OCI-LY3 (cell line): ENCODE results near the gene TMPRSS3.

Experiments used
- H2AFZ ChIP-seq: fragments of 200-600, 300-600 bp; shearing (Covaris generic); 2 replicates; pipeline ENCODE4 v1.6.0; 2014; ENCODE audit warnings: antibody characterized with exemption, low read depth, low read length
- H3K27ac ChIP-seq: fragments of 200-600, 300-600 bp; sonication (generic); 2 replicates; pipeline ENCODE4 v1.5.1; 2014; ENCODE audit warnings: mild to moderate bottlenecking, low read length, moderate library complexity, mixed read lengths
- H3K27me3 ChIP-seq: fragments of 200-600, 300-600 bp; sonication (generic); 2 replicates; pipeline ENCODE4 v1.6.1; 2014; ENCODE audit warnings: low read depth, low read length, mixed read lengths
- H3K36me3 ChIP-seq: fragments of 200-600, 300-600 bp; sonication (generic); replicated peaks from 2 replicates; pipeline ENCODE3; 2014; ENCODE audit warnings: low read depth, low read length, mixed read lengths
- H3K4me1 ChIP-seq: fragments of 300-600, 200-600 bp; sonication (generic); 2 replicates; pipeline ENCODE4 v1.6.1; 2014; ENCODE audit warnings: low read length, mixed read lengths
- H3K4me2 ChIP-seq: fragments of 200-600, 300-600 bp; sonication (generic); 2 replicates; pipeline ENCODE4 v1.6.1; 2014; ENCODE audit warnings: low read length, mixed read lengths
- H3K4me3 ChIP-seq: fragments of 300-600, 200-600 bp; sonication (generic); 2 replicates; pipeline ENCODE4 v1.5.1; 2014; ENCODE audit warnings: antibody characterized with exemption, mild to moderate bottlenecking, low read length, moderate library complexity
- H3K79me2 ChIP-seq: fragments of 300-600, 200-600 bp; shearing (Covaris generic); 2 replicates; pipeline ENCODE4 v1.6.1; 2014; ENCODE audit warnings: mild to moderate bottlenecking, low read length, mixed read lengths
- H3K9ac ChIP-seq: fragments of 300-600, 200-600 bp; shearing (Covaris generic); 2 replicates; pipeline ENCODE4 v1.6.0; 2014; ENCODE audit warnings: mild to moderate bottlenecking, low read length, moderate library complexity
- H3K9me3 ChIP-seq: fragments of 200-600, 300-600 bp; shearing (Covaris generic); 2 replicates; pipeline ENCODE4 v1.6.1; 2014; ENCODE audit warnings: low read length, mixed read lengths; ENCODE audit not compliant: insufficient read depth
- H4K20me1 ChIP-seq: fragments of 200-600, 300-600 bp; sonication (generic); 2 replicates; pipeline ENCODE4 v1.6.1; 2016; ENCODE audit warnings: low read length, mixed read lengths; ENCODE audit not compliant: insufficient read depth
- EZH2phosphoT487 ChIP-seq: fragments of 200-600 bp; shearing (Covaris generic); IDR thresholded peaks from 2 replicates; pipeline ENCODE4 v1.6.1; 2018; ENCODE audit warnings: antibody characterized with exemption, mixed run types, low read depth
- TF ChIP-seq, protein P1 (sequence below): fragments of 200-600, 300-600 bp; sonication (generic); IDR thresholded peaks from 2 replicates; pipeline ENCODE4 v1.5.1; 2014; ENCODE audit warnings: antibody characterized with exemption, low read length, low read depth

Gene TMPRSS3

DNA sequence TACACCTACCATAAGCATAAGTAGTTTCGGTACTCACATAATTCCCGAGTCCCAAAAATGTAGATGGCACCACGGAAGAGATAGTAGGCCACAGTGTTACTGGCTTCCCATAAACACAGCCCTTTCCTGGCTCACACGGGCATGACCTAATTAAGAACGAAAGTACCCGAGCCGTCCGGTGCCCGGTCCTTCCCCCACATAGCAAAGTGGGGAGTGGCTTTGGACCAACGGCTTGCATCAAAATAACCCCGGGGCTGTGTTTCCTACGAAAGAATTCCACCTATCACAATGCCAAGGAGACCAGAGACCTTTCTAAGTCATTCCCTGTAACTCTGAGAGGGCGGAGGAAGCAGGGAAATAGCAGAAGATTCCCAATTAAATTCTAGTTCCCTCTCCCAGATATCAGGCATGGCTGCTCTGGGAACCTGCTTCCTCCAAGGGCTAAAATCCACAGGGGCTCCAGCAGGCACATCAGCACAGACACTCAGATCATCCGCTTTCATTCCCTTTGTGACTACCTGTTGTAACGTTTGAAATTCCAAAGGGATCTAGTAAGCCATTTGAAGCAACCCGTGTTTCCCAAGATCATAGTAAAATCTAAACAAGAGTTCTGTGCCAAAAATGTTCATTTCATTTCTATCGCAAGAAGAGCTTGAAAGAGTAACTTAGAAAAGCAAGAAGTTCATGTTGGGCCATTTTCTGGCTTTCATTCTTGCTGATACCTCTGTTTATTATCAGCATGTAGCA is at the start of gene TMPRSS3:
TMPRSS3 (minus strand) TSS at position 148 of the 747 bp plus-strand sequence. CDS start 635 bp downstream, outside the sequence.
- Histone ChIP-seq H3K4me3 (no peak within 1 kb of the TSS), H3K4me2 (no peak within 1 kb of the TSS), H3K4me1 (no peaks in the 10 kb centered on the region), H3K9me3 (no peaks in the 10 kb centered on the region), H3K27ac (no peak within 1 kb of the TSS), H4K20me1 (no peaks in the 10 kb centered on the region), H3K9ac (no peak within 1 kb of the TSS), H3K79me2 (no peaks in the 10 kb centered on the region), H3K27me3 (0 out of 2 replicates have a peak, but pooled peaks cover 8% of the 10 kb centered on the region), H2AFZ (no peak within 1 kb of the TSS), H3K36me3 (no peaks in the 10 kb centered on the region)
- TF ChIP-seq, protein P1, sequence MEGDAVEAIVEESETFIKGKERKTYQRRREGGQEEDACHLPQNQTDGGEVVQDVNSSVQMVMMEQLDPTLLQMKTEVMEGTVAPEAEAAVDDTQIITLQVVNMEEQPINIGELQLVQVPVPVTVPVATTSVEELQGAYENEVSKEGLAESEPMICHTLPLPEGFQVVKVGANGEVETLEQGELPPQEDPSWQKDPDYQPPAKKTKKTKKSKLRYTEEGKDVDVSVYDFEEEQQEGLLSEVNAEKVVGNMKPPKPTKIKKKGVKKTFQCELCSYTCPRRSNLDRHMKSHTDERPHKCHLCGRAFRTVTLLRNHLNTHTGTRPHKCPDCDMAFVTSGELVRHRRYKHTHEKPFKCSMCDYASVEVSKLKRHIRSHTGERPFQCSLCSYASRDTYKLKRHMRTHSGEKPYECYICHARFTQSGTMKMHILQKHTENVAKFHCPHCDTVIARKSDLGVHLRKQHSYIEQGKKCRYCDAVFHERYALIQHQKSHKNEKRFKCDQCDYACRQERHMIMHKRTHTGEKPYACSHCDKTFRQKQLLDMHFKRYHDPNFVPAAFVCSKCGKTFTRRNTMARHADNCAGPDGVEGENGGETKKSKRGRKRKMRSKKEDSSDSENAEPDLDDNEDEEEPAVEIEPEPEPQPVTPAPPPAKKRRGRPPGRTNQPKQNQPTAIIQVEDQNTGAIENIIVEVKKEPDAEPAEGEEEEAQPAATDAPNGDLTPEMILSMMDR: no peak
- TF ChIP-seq EZH2phosphoT487: no peak

DNA sequence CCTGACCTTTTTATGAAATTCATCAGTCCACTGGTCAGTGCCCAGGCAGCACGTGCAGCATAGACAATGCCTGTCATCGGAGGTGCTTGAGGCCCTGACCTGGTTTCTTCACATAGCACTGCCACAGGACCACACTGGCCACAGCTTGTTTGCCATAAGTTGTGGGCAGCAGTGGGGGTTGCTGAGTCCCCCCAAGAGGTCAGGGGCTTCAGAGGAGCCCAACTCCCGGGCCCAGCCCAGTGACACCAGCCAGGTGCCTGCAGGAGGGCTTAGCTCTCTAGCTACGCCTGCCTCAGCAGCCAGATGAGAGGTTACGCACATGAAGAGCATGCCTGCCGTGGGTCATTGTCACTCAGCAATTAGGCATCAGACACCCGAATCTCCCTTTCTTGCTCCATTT is 49.5 kb upstream of the TMPRSS3 start:
- H3K4me3 ChIP-seq: no peak overlapping the region
- H3K27ac ChIP-seq: no peak overlapping the region
- H3K36me3 ChIP-seq: no peaks in the 10 kb centered on the region
- H4K20me1 ChIP-seq: no peaks in the 10 kb centered on the region
- H3K27me3 ChIP-seq: no peaks in the 10 kb centered on the region
- no peaks in the 10 kb centered on the region for H3K79me2 ChIP-seq
- no peak overlapping the region for H3K4me2 ChIP-seq
- no peak overlapping the region for H3K9ac ChIP-seq
- TF ChIP-seq, protein P1: no peak
- TF ChIP-seq EZH2phosphoT487: no peak
- H3K4me1 ChIP-seq: peaks cover 11% of the 10 kb centered on the region
- no peak overlapping the region for H2AFZ ChIP-seq
- H3K9me3 ChIP-seq: no peaks in the 10 kb centered on the region

DNA sequence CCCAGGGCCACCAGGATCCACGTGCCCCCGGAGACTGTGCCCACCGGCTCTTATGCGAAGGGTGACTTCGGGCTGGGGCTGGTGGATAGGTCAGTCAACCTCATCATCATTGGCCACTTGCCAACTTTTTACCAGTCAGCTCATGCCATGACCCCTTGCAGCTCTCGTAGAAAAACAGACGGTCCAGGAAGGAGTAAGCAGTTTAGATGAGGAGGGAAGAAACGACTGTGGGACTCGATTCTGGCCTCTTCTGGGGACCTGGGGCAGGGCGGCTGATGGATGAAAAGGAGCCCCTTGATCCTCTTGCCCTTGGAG is 48.9 kb upstream of the TMPRSS3 start:
- H3K27ac ChIP-seq: no peak overlapping the region
- H3K36me3 ChIP-seq: no peaks in the 10 kb centered on the region
- H4K20me1 ChIP-seq: no peaks in the 10 kb centered on the region
- no peak overlapping the region for H3K4me2 ChIP-seq
- H3K79me2 ChIP-seq: no peaks in the 10 kb centered on the region
- no peak overlapping the region for H3K4me3 ChIP-seq
- peaks cover 6% of the 10 kb centered on the region; the same call in 1 of the 2 replicates for H3K4me1 ChIP-seq
- H3K27me3 ChIP-seq: no peaks in the 10 kb centered on the region
- H2AFZ ChIP-seq: no peak overlapping the region
- H3K9ac ChIP-seq: no peak overlapping the region
- H3K9me3 ChIP-seq: no peaks in the 10 kb centered on the region
- TF ChIP-seq, protein P1: no peak
- TF ChIP-seq EZH2phosphoT487: no peak

DNA sequence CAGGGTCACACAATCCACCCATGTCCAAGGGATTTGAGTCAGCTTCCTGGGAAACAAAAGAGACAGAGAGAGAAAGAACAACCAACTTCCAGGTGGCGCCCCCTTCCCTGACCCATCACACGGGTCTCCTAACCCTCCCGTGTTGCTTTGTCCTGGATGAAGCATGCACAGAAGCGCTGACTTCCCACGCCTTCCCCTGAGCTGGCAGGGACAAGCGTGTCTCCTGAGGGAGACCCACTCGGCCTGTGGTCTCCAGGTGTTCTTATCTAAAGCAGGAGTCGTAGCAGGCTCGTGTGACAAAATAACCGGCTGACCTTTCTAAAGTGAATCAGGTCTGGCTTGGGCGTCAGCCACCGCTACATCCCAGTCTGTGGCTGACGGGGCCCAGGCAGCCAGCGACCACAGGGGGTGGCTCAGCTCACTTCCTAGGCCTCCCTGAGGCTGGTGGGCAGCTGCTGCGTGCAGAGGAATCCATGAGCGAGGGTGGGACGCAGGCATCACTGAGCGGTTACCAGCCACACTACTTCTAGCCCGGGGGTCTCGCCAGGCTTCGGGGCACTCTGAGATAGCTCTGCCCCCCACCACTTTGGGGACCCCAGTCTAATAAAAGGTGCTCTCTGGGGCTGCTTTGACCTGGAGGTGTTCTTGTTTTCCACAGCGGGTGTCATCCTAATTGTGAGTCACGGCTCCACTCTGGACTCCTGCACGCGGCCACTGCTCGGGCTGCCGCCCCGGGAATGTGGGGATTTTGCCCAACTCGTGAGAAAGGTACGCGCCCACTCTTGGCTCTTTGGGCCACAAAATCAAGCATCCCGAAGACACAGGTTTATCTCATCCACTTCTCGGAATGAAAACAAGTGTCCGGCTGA is 48.3 kb upstream of the TMPRSS3 start:
- Histone ChIP-seq H4K20me1 (no peaks in the 10 kb centered on the region), H3K79me2 (no peaks in the 10 kb centered on the region), H3K27ac (no peak overlapping the region), H3K4me1 (peaks cover 4% of the 10 kb centered on the region; the same call in 1 of the 2 replicates), H3K9me3 (no peaks in the 10 kb centered on the region), H3K36me3 (no peaks in the 10 kb centered on the region), H3K4me2 (no peak overlapping the region), H2AFZ (no peak overlapping the region), H3K4me3 (no peak overlapping the region), H3K27me3 (no peaks in the 10 kb centered on the region), H3K9ac (no peak overlapping the region)
- TF ChIP-seq, protein P1: no peak
- no peak for TF ChIP-seq EZH2phosphoT487
